GM03348 (cell line): ENCODE measurements around the gene THOC7.

Experiments used
- DNase-seq: peaks from one replicate; pipeline ENCODE4 v3.0.0; 2012; ENCODE audit warnings: low spot score

THOC7 gene

DNA sequence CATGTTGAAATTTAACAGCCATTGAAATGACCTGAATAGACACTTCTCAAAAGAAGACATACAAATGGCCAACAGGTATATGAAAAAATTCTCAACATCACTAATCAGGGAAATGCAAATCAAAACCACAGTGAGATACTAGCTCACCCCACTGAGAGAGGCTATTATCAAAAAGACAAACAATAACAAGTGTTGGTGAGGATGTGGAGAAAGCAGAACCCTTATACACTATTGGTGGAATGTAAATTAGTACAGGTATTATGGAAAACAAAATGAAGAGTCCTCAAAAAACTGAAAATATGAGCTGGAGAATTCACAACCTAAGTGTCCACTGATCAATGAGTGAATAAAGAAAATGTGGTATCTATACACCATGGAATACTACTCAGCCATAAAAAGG lies 21.5 kb downstream of the THOC7 start:
- no peak for DNase-seq

- DNase-seq = no peak
Measured at GRCh38 chr3:63841704-63842103, 21.9 kb downstream of the THOC7 start.

DNA sequence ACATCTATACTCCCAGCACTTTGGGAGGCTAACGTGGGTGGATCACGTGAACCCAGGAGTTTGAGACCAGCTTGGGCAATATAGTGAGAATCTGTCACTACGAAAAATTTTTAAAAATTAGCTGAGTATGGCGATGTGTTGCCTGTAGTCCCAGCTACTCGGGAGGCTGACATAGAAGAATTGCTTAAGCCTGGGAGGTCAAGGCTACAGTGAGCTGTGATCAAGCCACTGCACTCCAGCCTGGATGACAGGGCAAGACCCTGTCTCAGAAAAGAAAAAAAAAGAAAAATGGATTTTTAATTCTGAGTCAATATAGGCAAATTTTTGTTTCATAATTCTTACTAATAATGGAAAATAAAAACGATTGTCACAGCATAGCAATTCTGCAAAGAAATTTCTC lies 31.2 kb downstream of the THOC7 start:
- DNase-seq = no peak

- no peak for DNase-seq
Measured at GRCh38 chr3:63830526-63830925, 33.1 kb downstream of the THOC7 start.

GRCh38 chr3:63824309-63824708 lies 39.3 kb downstream of the THOC7 start:
- DNase-seq = no peak

GRCh38 chr3:63819151-63819398 lies 44.5 kb downstream of the THOC7 start, which contains the start of gene C3orf49:
Gene C3orf49 (plus strand): TSS chr3:63819299. CDS start chr3:63819472, 173 bp downstream.
- no peak for DNase-seq

DNA sequence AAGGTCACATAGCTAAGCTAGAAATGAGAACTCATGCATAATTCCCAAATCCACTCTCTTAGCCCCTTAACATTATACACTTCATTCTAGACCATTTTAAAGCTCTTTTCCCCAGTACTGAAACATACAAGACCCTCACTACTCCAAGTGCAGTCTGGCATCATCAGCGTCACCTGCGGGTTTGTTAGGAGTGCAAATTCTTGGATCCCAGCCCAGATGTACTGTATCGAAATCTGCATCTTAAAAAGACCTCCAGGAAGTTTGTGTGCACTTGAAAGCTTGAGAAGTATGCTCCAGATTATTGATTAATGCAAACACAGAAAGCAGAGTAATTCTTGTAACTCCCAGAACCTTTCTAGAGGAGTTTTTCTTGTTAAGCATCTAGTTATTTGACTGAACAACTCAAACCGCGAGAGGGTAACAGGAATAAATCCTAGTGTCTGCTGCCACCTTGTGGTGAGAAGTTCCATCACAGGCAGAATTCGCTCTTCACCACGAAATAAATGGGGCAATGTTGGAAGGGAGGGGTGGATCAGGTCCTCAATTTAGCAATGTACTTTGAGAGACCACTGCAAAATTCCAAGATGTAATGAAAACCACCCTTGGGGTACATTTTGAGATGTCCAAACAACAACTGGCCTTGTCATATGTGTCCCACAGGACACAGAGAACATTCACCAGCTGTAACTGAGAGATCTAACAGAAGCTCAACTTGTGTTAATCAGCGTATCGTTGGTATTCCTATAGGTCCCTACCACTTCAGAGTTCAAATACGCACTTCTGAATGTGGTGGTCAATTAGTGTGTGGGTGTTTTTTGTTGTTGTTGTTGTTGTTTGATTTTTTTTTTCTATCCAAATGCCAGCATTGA lies 45.1 kb downstream of the THOC7 start:
- peak; percentile 68 for DNase-seq

DNA sequence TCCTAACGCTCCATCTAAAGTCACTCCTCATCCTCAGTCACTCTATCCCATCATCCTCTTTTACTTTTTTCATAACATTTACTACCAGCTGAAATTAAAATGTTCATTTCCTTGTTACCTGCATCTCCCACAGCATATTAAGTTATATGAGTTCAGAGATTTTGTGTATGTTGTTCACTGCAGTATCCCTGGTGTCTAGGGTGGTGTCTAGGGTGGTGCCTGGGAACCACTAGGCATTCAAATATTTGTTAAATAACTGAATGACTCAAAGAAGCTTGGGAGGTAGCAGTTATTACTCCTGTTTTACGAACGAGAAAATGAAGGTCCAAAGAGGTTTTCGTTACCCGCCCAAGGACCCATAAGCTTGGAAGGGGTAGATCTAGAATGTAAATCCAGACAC lies 46.4 kb downstream of the THOC7 start:
- no peak for DNase-seq

- no peak for DNase-seq
Measured at GRCh38 chr3:63814237-63814636, 49.4 kb downstream of the THOC7 start.

DNA sequence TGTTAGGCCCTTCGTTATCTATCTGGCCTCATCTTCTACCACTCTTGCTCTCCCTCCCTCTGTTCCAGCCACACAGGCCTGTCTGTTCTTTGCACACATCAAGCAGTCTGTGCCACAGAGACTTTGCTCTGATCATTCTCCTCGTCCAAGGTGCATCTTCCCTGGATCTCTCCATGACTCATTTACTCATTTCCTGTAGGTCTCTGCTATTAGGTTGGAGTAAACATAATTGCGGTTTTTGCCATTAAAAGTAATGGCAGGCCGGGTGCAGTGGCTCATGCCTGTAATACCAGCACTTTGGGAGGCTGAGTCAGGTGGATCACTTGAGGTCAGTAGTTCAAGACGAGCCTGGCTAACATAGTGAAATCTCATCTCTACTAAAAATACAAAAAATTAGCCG lies 54.0 kb downstream of the THOC7 start:
- peak; percentile 31 for DNase-seq

- no peak for DNase-seq
Measured at GRCh38 chr3:63808633-63809032, 55.0 kb downstream of the THOC7 start.

- no peak for DNase-seq
Measured at GRCh38 chr3:63807961-63808565, 55.5 kb downstream of the THOC7 start.

GRCh38 chr3:63803911-63804310 lies 59.7 kb downstream of the THOC7 start:
- DNase-seq = no peak

- no peak for DNase-seq
Measured at GRCh38 chr3:63800097-63800496, 63.5 kb downstream of the THOC7 start.

DNA sequence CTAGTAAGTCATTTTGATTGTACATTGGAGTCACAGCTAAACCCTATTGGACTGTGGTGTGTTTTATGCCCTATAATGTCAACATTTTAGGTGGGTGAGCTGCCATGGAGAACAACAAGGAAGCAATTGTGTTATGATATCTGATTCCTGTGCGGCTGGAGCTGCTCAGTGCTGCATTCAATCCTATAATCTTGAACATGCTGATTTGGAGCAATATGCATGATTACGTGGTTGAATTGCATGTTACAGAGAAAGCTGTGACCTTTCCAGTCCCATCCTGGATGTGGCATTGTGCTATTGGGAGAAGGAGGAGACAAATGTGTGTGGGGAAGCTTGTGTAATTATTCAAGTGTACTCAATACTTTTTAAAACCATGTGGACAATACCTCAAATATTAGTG lies 64.7 kb downstream of the THOC7 start:
- no peak for DNase-seq

GRCh38 chr3:63798544-63798943 lies 65.1 kb downstream of the THOC7 start:
- DNase-seq = no peak

- no peak for DNase-seq
Measured at GRCh38 chr3:63795438-63795837, 68.2 kb downstream of the THOC7 start.

GRCh38 chr3:63791974-63792373 lies 71.6 kb downstream of the THOC7 start:
- DNase-seq = peak; percentile 73
